ENCODE results near the gene OR5H2. TPM values are rescaled to one million over a fixed set of nuclear protein-coding genes. Genes with fewer than 3 reads are reported as not detected.

OR5H2 gene
- total RNA-seq, 4 donors from 2014 or later = not detected

- Histone ChIP-seq H3K9me3 (no peaks in the 10 kb centered on the region), H3K27ac (no peak overlapping the region), H3K4me3 (no peak overlapping the region), H3K36me3 (no peaks in the 10 kb centered on the region), H3K27me3 (peaks cover 11% of the 10 kb centered on the region), H3K4me1 (no peaks in the 10 kb centered on the region)
- no peak for ATAC-seq
- TF ChIP-seq CTCF (IDR thresholded peaks at IDR 0.05) = no peak
- TF ChIP-seq EP300 (IDR thresholded peaks at IDR 0.05) = no peak
- TF ChIP-seq POLR2AphosphoS5 (IDR thresholded peaks at IDR 0.05) = no peak
- no peak for TF ChIP-seq POLR2A (IDR thresholded peaks at IDR 0.05)
These were observed 41.1 kb downstream of the OR5H2 start for GRCh38 chr3:98323425-98323824.

GRCh38 chr3:98325055-98325454 lies 42.8 kb downstream of the OR5H2 start:
- Histone ChIP-seq H3K9me3 (no peaks in the 10 kb centered on the region), H3K27me3 (peaks cover 27% of the 10 kb centered on the region), H3K4me1 (no peaks in the 10 kb centered on the region), H3K27ac (no peak overlapping the region), H3K36me3 (no peaks in the 10 kb centered on the region), H3K4me3 (no peak overlapping the region)
- ATAC-seq = no peak
- TF ChIP-seq POLR2AphosphoS5 (IDR thresholded peaks at IDR 0.05) (no peak), POLR2A (IDR thresholded peaks at IDR 0.05) (no peak), EP300 (IDR thresholded peaks at IDR 0.05) (no peak), CTCF (IDR thresholded peaks at IDR 0.05) (no peak)
- 73 to 82% methylated on average over 8 to 12 of the region's 12 CpGs for WGBS, 2 donors (ENCODE audit: low coverage in 1 of 2)

DNA sequence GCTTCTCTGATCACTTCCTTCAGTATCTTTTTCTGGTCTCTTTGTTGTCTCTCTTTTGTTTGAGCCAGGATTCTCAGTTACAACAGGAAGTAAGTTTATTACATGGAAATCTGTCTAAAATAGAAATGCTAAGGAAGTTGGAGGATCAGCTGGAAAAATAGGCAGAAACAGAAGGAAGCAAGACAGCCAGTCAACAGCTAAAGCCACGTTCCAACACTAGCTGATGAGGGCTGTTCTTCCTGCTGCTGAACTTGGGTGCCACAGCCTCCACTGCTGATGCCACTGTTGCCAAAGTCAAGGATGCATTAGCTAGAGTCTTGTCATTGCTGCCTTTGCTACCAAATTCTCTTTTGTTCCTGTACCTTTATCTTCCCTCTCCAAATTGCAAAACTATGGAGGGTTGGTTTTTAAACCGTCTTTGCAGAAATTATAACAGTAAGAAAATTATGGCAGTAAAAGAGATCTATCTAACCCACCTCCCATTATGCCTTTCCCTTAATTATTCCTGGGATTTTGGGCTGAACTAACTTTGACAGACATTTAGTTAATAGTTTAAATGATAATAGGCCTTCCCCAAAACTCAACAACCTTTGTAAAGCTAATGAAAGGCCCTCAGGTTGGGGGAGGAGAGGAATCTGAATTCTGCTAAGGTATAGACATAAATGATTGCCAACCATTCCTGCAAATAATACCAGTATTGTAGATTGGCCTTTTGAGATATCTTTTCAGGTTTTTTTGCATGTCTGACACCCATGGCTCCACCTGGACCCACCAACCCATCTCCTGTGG lies 44.0 kb downstream of the OR5H2 start:
- no peaks in the 10 kb centered on the region for H3K36me3 ChIP-seq
- H3K4me1 ChIP-seq = no peaks in the 10 kb centered on the region
- no peaks in the 10 kb centered on the region for H3K9me3 ChIP-seq
- 20 to 58% methylated on average over 1 to 2 of the region's 2 CpGs for WGBS, 2 donors (ENCODE audit: low coverage in 1 of 2)
- peaks cover 27% of the 10 kb centered on the region for H3K27me3 ChIP-seq
- no peak for ATAC-seq
- no peak overlapping the region for H3K27ac ChIP-seq
- TF ChIP-seq POLR2AphosphoS5 (IDR thresholded peaks at IDR 0.05) = no peak
- no peak for TF ChIP-seq POLR2A (IDR thresholded peaks at IDR 0.05)
- no peak for TF ChIP-seq EP300 (IDR thresholded peaks at IDR 0.05)
- TF ChIP-seq CTCF (IDR thresholded peaks at IDR 0.05) = no peak
- H3K4me3 ChIP-seq = no peak overlapping the region

- no peak for ATAC-seq
- H3K9me3 ChIP-seq = no peaks in the 10 kb centered on the region
These were observed 44.6 kb downstream of the OR5H2 start for GRCh38 chr3:98326945-98327344.

More at GRCh38 chr3:98326945-98327344, 44.6 kb downstream of the OR5H2 start:
- peaks cover 27% of the 10 kb centered on the region for H3K27me3 ChIP-seq
- H3K27ac ChIP-seq = no peak overlapping the region
- no peaks in the 10 kb centered on the region for H3K4me1 ChIP-seq
- no peak for TF ChIP-seq EP300 (IDR thresholded peaks at IDR 0.05)
- TF ChIP-seq CTCF (IDR thresholded peaks at IDR 0.05) = no peak
- TF ChIP-seq POLR2A (IDR thresholded peaks at IDR 0.05) = no peak
- TF ChIP-seq POLR2AphosphoS5 (IDR thresholded peaks at IDR 0.05) = no peak
- no peak overlapping the region for H3K4me3 ChIP-seq
- no peaks in the 10 kb centered on the region for H3K36me3 ChIP-seq
